ENCODE results near the gene SMURF1.

The SMURF1 gene

GRCh38 chr7:99014113-99014985 is 129.6 kb downstream of the SMURF1 start:
- Histone ChIP-seq H3K4me3 (ENCODE audit: low read depth in 1 of 2, low read length in 2 of 2) (no peak overlapping the region), H3K9me3 (ENCODE audit: low read length) (no peaks in the 10 kb centered on the region), H3K27me3 (ENCODE audit: control insufficient read depth in 1 of 2, insufficient read depth in 2 of 2, low read length in 2 of 2) (no peaks in the 10 kb centered on the region), H3K9ac (ENCODE audit: low read length) (no peak overlapping the region), H3K27ac (ENCODE audit: low read depth, low read length) (no peak overlapping the region), H3K4me1 (ENCODE audit: insufficient read depth, low read length) (no peaks in the 10 kb centered on the region), H3K36me3 (ENCODE audit: insufficient read depth, low read length) (peaks cover 57% of the 10 kb centered on the region)

- no peak overlapping the region for H3K9ac ChIP-seq (ENCODE audit: low read length)
These were observed 130.4 kb downstream of the SMURF1 start for GRCh38 chr7:99013266-99014112.

GRCh38 chr7:99012722-99013121 is 131.2 kb downstream of the SMURF1 start:
- H3K9ac ChIP-seq (ENCODE audit: low read length) = no peak overlapping the region
- peaks cover 72% of the 10 kb centered on the region for H3K36me3 ChIP-seq (ENCODE audit: insufficient read depth, low read length)
- H3K9me3 ChIP-seq (ENCODE audit: low read length) = no peaks in the 10 kb centered on the region
- no peaks in the 10 kb centered on the region for H3K4me1 ChIP-seq (ENCODE audit: insufficient read depth, low read length)
- no peak overlapping the region for H3K27ac ChIP-seq (ENCODE audit: low read depth, low read length)
- no peaks in the 10 kb centered on the region for H3K27me3 ChIP-seq (ENCODE audit: control insufficient read depth in 1 of 2, insufficient read depth in 2 of 2, low read length in 2 of 2)
- H3K4me3 ChIP-seq (ENCODE audit: low read depth in 1 of 2, low read length in 2 of 2) = no peak overlapping the region

More at GRCh38 chr7:99013266-99014112, 130.4 kb downstream of the SMURF1 start:
- Histone ChIP-seq H3K4me3 (ENCODE audit: low read depth in 1 of 2, low read length in 2 of 2) (no peak overlapping the region), H3K27ac (ENCODE audit: low read depth, low read length) (no peak overlapping the region), H3K27me3 (ENCODE audit: control insufficient read depth in 1 of 2, insufficient read depth in 2 of 2, low read length in 2 of 2) (no peaks in the 10 kb centered on the region), H3K4me1 (ENCODE audit: insufficient read depth, low read length) (no peaks in the 10 kb centered on the region), H3K9me3 (ENCODE audit: low read length) (no peaks in the 10 kb centered on the region), H3K36me3 (ENCODE audit: insufficient read depth, low read length) (peaks cover 66% of the 10 kb centered on the region)

GRCh38 chr7:99011706-99012404 is 132.1 kb downstream of the SMURF1 start:
- Histone ChIP-seq H3K9ac (ENCODE audit: low read length) (no peak overlapping the region), H3K4me3 (ENCODE audit: low read depth in 1 of 2, low read length in 2 of 2) (no peak overlapping the region), H3K27me3 (ENCODE audit: control insufficient read depth in 1 of 2, insufficient read depth in 2 of 2, low read length in 2 of 2) (no peaks in the 10 kb centered on the region), H3K36me3 (ENCODE audit: insufficient read depth, low read length) (peaks cover 75% of the 10 kb centered on the region), H3K27ac (ENCODE audit: low read depth, low read length) (no peak overlapping the region), H3K4me1 (ENCODE audit: insufficient read depth, low read length) (no peaks in the 10 kb centered on the region), H3K9me3 (ENCODE audit: low read length) (no peaks in the 10 kb centered on the region)

DNA sequence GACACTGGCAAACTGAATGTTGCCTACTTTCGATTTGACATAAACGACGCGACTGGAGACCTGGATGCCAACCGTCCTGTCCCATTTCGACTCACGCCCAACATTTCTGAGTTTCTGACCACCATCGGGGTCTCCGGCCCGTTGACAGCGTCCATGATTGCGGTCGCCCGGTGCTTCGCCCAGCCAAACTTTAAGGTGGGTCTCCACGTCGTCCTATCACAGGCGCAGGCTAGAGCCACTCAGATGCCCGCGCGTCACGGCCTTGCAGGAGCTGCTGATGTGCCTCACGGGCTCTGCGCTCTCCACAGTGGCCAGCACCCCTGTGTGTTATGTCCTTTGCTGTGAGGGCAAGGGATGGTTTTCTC is 132.6 kb downstream of the SMURF1 start:
- Histone ChIP-seq H3K27ac (ENCODE audit: low read depth, low read length) (no peak overlapping the region), H3K9ac (ENCODE audit: low read length) (no peak overlapping the region), H3K9me3 (ENCODE audit: low read length) (no peaks in the 10 kb centered on the region), H3K4me1 (ENCODE audit: insufficient read depth, low read length) (no peaks in the 10 kb centered on the region), H3K36me3 (ENCODE audit: insufficient read depth, low read length) (peaks cover 80% of the 10 kb centered on the region), H3K4me3 (ENCODE audit: low read depth in 1 of 2, low read length in 2 of 2) (no peak overlapping the region), H3K27me3 (ENCODE audit: control insufficient read depth in 1 of 2, insufficient read depth in 2 of 2, low read length in 2 of 2) (no peaks in the 10 kb centered on the region)

DNA sequence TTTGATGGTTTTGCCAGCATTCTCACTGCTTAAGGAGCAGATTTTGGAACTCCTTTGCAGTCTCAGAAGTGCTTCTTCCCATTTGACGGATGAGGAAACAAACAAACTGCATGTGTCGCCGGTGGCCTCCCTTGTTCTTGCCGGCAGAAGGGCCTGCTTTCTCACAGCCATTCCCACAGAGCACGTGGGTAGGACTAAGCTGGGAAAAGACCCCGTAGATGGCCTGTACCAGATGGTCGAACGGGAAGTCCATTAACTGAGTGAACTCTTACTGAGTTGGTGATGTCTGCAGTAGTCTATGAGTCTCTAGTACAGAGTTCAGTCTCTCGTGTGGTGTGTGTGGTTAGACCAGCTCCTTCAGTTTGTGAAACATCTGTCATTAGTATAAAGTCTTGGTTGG is 133.6 kb downstream of the SMURF1 start:
- Histone ChIP-seq H3K9me3 (ENCODE audit: low read length) (no peaks in the 10 kb centered on the region), H3K9ac (ENCODE audit: low read length) (no peak overlapping the region), H3K4me1 (ENCODE audit: insufficient read depth, low read length) (no peaks in the 10 kb centered on the region), H3K36me3 (ENCODE audit: insufficient read depth, low read length) (peaks cover 83% of the 10 kb centered on the region), H3K27me3 (ENCODE audit: control insufficient read depth in 1 of 2, insufficient read depth in 2 of 2, low read length in 2 of 2) (no peaks in the 10 kb centered on the region), H3K27ac (ENCODE audit: low read depth, low read length) (no peak overlapping the region), H3K4me3 (ENCODE audit: low read depth in 1 of 2, low read length in 2 of 2) (no peak overlapping the region)

- H3K27ac ChIP-seq (ENCODE audit: low read depth, low read length) = no peak overlapping the region
- H3K4me3 ChIP-seq (ENCODE audit: low read depth in 1 of 2, low read length in 2 of 2) = no peak overlapping the region
- H3K9me3 ChIP-seq (ENCODE audit: low read length) = no peaks in the 10 kb centered on the region
- H3K36me3 ChIP-seq (ENCODE audit: insufficient read depth, low read length) = peaks cover 82% of the 10 kb centered on the region
- H3K4me1 ChIP-seq (ENCODE audit: insufficient read depth, low read length) = no peaks in the 10 kb centered on the region
- H3K27me3 ChIP-seq (ENCODE audit: control insufficient read depth in 1 of 2, insufficient read depth in 2 of 2, low read length in 2 of 2) = no peaks in the 10 kb centered on the region
- no peak overlapping the region for H3K9ac ChIP-seq (ENCODE audit: low read length)
These were observed 134.9 kb downstream of the SMURF1 start for GRCh38 chr7:99008921-99009530.

GRCh38 chr7:99008181-99008631 is 135.7 kb downstream of the SMURF1 start:
- no peak overlapping the region for H3K4me3 ChIP-seq (ENCODE audit: low read depth in 1 of 2, low read length in 2 of 2)
- no peak overlapping the region for H3K27ac ChIP-seq (ENCODE audit: low read depth, low read length)
- no peaks in the 10 kb centered on the region for H3K4me1 ChIP-seq (ENCODE audit: insufficient read depth, low read length)
- no peak overlapping the region for H3K9ac ChIP-seq (ENCODE audit: low read length)
- no peaks in the 10 kb centered on the region for H3K9me3 ChIP-seq (ENCODE audit: low read length)
- H3K27me3 ChIP-seq (ENCODE audit: control insufficient read depth in 1 of 2, insufficient read depth in 2 of 2, low read length in 2 of 2) = no peaks in the 10 kb centered on the region
- peaks cover 74% of the 10 kb centered on the region for H3K36me3 ChIP-seq (ENCODE audit: insufficient read depth, low read length)

DNA sequence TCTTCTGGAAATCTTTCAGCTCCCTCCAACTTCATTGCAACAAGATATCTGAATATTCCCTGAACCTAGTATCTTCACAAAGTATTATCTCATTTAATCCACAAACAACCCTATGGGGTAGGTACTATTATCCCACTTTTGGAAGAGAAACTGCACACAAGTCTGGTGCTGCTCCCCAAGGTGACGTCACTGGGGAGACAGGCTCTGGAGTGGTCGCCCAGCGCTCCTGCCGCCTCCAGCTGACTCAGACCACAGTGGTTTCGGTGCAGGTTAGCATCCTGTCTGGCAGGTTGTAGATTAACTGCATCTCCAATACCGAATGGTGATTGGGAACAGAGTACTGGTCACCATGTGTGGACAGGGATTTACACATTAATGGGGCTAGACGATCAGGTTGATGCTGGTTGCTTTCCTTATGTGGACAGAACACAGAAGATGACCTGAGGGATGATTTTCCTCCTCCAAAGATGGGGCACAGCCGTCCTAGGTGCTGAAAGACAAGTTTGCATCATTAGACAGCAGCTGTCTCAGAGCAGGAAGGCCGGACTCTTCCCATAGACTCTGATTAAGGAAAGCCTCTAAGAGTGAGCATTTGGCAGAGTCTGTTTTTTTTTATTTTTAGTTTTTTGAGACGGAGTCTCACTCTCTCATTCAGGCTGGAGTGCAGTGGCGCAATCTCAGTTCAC is 137.0 kb downstream of the SMURF1 start:
- no peak overlapping the region for H3K27ac ChIP-seq (ENCODE audit: low read depth, low read length)
- no peaks in the 10 kb centered on the region for H3K4me1 ChIP-seq (ENCODE audit: insufficient read depth, low read length)
- H3K27me3 ChIP-seq (ENCODE audit: control insufficient read depth in 1 of 2, insufficient read depth in 2 of 2, low read length in 2 of 2) = no peaks in the 10 kb centered on the region
- no peak overlapping the region for H3K4me3 ChIP-seq (ENCODE audit: low read depth in 1 of 2, low read length in 2 of 2)
- H3K36me3 ChIP-seq (ENCODE audit: insufficient read depth, low read length) = peaks cover 69% of the 10 kb centered on the region
- H3K9ac ChIP-seq (ENCODE audit: low read length) = no peak overlapping the region
- H3K9me3 ChIP-seq (ENCODE audit: low read length) = no peaks in the 10 kb centered on the region

- Histone ChIP-seq H3K27me3 (ENCODE audit: control insufficient read depth in 1 of 2, insufficient read depth in 2 of 2, low read length in 2 of 2) (no peaks in the 10 kb centered on the region), H3K9ac (ENCODE audit: low read length) (no peak overlapping the region), H3K36me3 (ENCODE audit: insufficient read depth, low read length) (peaks cover 61% of the 10 kb centered on the region), H3K4me3 (ENCODE audit: low read depth in 1 of 2, low read length in 2 of 2) (no peak overlapping the region), H3K4me1 (ENCODE audit: insufficient read depth, low read length) (no peaks in the 10 kb centered on the region), H3K9me3 (ENCODE audit: low read length) (no peaks in the 10 kb centered on the region), H3K27ac (ENCODE audit: low read depth, low read length) (no peak overlapping the region)
These were observed 138.1 kb downstream of the SMURF1 start for GRCh38 chr7:99005776-99006175.
